Erythroblast (primary cell): ENCODE measurements around the gene COA8.
"Not testable (repeated sequence)": the region's sequence is repeated elsewhere in the genome, so short reads cannot be mapped to it uniquely, and the experiment has no call there.

Experiments
- DNase-seq, 2 experiments: peaks; one replicate each; lab custom pipeline; 2025; lab: John Stamatoyannopoulos, UW
- GATA1 ChIP-seq: IDR thresholded peaks from 2 replicates; pipeline ENCODE4 v1.6.1; 2011; ENCODE audit warnings: low read depth, mild to moderate bottlenecking, control low read depth, low read length, moderate library complexity
- POLR2A ChIP-seq: IDR thresholded peaks from 2 replicates; pipeline ENCODE4 v1.6.1; 2011; ENCODE audit warnings: mild to moderate bottlenecking, low read length

COA8 gene

DNA sequence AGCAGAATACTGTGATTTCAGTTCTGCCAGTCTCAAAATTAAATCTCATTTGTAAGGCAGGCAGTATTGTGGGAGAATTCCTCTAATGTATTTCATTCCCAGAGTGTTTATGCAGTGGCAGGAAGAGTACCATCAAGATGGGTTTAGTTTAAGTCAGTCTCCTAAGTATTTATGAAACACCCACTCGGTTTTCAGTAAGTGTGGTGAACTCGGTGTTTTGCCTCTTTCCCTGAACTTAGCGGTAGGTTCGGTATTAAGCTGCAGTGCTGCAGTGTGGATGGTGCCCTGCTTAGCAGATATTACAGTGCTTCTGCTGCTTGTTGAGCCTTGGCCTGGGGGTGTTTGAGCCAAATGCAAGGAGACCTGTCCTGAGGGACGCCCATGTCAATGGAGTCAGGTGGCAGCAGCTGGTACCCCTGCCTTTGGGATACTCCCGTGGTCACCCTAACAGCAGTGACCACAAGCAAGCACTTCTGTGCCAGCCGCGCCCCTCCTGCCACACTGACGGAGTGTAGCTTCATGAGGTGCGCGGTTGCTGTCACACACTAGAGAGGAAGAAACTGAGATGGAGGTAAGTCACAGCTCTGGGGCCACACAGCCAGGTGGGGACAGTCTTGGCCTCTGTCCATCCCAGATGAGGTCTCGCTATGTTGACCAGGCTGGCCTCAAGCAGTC is 15.8 kb downstream of the COA8 start:
- TF ChIP-seq POLR2A (no peak), GATA1 (no peak)
- no peak for DNase-seq

DNA sequence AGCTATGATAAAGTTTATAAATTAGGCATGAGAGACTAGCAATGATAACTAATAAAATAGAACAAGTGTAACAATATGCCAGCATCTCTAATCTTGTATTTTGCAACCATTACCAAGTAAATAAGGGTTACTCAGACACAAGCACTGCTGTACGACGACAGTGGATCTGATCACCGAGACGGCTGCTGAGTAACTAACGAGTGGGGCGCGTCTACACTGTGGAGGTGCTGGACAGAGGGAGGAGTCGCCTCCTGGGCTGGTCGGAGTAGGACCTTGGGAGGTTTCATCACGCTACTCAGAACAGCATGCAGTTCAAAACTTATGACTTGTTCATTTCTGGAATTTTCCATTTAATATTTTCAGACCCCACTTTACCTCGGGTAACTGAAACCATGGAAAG is 18.4 kb downstream of the COA8 start:
- no peak for DNase-seq
- no peak for TF ChIP-seq POLR2A
- TF ChIP-seq GATA1, result no peak

DNA sequence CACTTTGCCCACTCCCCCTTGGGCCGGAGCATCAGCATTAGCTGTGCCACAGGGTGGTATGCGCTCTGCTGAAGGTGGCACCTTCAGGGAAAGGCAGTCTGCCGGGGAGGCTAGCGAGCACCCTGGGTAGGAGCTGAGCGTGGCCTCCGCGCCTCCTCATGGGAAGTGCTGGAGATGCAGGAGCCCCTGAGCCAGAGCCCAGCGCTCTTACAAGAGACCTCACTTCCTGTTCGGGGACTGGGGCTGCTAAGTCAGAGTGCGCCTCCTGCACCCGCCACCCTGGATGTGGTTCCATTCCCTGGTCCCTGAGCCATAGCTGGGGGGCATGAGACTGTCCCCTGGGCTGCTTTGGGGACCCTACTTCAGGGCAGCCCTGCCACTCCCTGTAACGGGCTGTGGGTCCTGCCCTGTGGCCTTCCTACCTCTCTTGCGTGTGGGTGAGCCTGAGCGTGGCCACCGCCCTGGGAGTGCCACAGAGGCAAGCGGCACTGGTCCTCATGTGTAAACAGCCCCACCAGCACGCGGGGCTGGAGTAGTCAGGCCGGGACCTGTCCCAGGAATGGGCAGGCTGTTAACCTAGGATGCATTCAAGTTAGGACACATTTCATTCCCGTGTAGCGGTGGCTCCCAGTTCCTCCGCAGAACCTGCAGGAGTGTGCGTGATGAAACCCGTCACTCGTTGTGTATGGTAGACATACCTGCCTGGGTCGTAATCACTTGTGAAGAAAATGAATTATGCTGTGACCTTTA is 19.4 kb downstream of the COA8 start:
- no peak for TF ChIP-seq POLR2A
- DNase-seq, result no peak

- DNase-seq, result no peak
- no peak for TF ChIP-seq GATA1
- TF ChIP-seq POLR2A, result no peak
Observed at GRCh38 chr14:103584326-103584915, 21.7 kb downstream of the COA8 start.

DNA sequence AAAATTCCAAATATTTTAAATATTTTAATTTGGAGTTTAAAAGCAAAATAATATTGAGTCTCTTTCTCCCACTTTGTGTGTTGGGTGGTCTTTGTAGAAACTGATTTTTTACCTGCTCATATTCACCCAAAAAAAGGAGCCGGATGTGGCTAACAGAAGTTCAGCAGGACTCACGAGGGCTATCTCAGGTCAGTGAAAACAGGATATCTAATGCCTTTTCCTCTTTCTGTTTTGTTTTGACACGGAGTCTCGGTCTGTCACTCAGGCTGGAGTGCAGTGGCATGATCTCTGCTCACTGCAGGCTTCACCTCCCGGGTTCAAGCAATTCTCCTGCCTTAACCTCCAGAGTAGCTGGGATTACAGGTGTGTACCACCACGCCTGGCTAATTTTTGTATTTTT is 30.8 kb downstream of the COA8 start:
- no peak for TF ChIP-seq GATA1
- TF ChIP-seq POLR2A, result no peak
- DNase-seq, result no peak

DNA sequence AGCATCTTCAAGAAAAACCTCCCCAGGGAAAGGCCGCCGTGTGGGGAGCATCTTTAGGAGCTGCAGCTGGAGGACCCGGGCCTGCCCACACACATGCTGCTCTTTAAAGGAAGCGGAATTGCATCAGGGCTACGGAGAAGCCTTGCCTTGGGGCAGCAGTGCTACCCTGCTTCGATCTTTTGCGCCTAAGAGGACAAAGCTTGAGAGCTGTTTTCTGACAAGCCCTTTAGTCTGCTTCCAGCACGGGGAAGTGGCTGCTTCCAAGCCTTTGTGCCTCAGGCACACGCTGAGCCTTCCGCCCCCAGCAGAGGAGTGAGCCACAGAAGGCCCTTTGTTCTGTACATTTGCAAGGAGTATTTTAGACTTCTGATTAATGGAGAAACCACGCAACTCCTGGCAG is 31.5 kb downstream of the COA8 start:
- DNase-seq, result no peak
- TF ChIP-seq POLR2A (no peak), GATA1 (no peak)

DNA sequence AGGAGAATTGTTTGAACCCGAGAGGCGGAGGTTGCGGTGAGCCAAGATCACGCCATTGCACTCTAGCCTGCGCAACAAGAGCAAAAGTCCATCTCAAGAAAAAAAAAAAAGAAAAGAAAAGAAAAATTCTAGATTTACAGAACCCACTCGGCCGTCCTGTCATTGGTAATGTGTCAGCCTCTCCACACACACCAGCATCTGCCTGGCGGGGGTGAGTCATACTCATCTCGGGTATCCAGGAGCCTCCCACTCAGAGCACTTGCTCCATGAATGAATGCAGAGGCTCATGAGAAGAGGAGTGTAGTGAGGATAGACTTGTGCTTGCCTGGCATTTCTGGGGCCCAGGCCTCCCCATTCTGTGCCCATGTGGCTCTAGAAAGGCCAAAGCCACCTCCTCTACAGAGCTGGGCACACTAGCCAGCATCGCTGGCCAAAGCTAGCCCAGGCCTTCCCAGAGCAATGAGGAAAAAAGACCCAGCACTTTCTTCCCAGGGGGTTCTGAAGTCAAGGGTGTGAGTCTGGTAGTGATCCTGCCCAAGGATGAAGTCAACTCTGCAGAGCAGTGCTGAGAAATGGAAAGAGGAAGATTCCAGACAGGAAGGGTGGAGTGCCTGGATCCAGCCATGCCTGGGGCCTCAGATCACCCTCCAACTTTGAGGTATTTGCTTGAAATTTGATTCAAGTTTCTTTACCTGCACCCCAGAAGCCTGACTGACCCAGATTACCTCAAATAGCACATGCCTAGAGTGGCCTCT is 35.0 kb downstream of the COA8 start:
- TF ChIP-seq GATA1, result no peak
- no peak for TF ChIP-seq POLR2A
- DNase-seq, result no peak

- TF ChIP-seq POLR2A, result no peak
- DNase-seq, result no peak
Observed at GRCh38 chr14:103600503-103600902, 37.7 kb downstream of the COA8 start.

- TF ChIP-seq POLR2A (no peak), GATA1 (no peak)
- no peak for DNase-seq
Observed at GRCh38 chr14:103604620-103605019, 41.9 kb downstream of the COA8 start.

DNA sequence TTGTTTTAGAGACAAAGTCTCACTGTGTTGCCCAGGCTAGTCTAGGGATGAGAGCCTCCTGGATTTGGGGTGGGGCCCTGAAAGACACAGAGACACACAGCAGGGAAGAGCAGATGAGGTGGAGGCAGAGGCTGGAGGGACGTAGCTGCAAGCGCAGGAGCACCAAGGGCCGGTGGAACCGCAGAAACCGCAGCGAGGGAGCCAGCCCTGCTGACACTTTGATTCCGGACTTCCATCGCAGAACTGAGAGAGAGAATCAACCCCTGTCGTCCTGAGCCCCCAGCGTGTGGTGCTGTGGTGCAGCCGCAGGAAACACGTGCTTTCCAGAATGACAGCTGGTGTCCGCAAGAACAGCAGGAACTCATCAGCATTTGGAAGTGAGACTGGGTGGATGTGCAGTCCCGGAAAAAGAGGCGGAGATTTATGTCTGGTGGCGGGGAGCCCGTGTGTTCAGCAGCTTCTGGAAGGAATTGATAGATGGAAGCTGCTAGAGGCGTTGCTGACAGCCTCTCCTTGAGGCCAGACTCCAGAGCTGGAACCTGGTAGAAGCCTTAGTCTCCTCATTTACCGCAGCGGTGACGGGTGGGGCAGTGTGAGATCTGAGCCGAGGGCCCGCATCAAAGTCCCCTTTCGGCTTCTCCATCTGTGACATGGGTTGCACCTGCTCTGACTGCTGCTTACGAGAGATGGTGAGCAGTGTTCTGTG is 44.4 kb downstream of the COA8 start:
- DNase-seq, result peak; percentile 35 to 41
- TF ChIP-seq GATA1 (no peak), POLR2A (no peak)

GRCh38 chr14:103607822-103608221 is 45.1 kb downstream of the COA8 start:
- TF ChIP-seq POLR2A, result no peak
- DNase-seq, result no peak

GRCh38 chr14:103609081-103609480 is 46.3 kb downstream of the COA8 start:
- DNase-seq, result not testable (repeated sequence)

- TF ChIP-seq POLR2A (no peak), GATA1 (no peak)
Observed at GRCh38 chr14:103611215-103611614, 48.5 kb downstream of the COA8 start.

DNA sequence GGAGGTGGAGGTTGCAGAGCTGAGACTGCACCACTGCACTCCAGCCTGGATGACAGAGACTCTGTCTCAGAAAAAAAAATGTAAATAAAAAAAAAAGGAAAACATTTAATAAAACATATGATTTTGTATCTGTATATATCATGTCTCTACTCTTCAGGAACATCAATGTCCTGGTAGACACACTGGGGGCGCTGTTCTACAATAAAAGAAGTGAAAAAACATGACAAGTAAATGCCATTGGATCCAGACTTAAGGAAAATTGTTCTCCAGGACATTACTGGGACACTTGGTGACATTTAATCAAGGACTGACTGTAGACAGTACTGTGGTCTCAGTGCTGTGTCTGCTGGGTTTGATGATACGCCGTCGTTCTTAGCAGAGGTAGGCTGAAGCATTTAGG is 50.8 kb downstream of the COA8 start:
- TF ChIP-seq GATA1 (no peak), POLR2A (no peak)
- DNase-seq, result no peak

More at GRCh38 chr14:103611215-103611614, 48.5 kb downstream of the COA8 start:
- no peak for DNase-seq
